LNCaP clone FGC (cell line): ENCODE results near the gene STH.

Source experiments
- DNase-seq: peaks from one replicate; pipeline ENCODE4 v3.0.0-alpha.2; 2011; ENCODE audit warnings: low read depth
- H3K4me3 ChIP-seq: 2 replicates; pipeline ENCODE4 v1.5.1; 2011; ENCODE audit warnings: mild to moderate bottlenecking, low read depth, low read length, control low read depth
- CTCF ChIP-seq: IDR thresholded peaks from 2 replicates; pipeline ENCODE4 v1.5.1; 2012; ENCODE audit warnings: mild to moderate bottlenecking; ENCODE audit not compliant: control insufficient read depth, insufficient read depth; ENCODE audit errors: extremely low read depth

The STH gene

GRCh38 chr17:46037722-46038255 lies 38.7 kb downstream of the STH start:
- no peak for TF ChIP-seq CTCF
- no peak overlapping the region for H3K4me3 ChIP-seq
- no peak for DNase-seq

- DNase-seq: no peak
- no peak for TF ChIP-seq CTCF
- H3K4me3 ChIP-seq: no peak overlapping the region
Observed at GRCh38 chr17:46038414-46038813, 39.4 kb downstream of the STH start.

GRCh38 chr17:46038937-46039336 lies 39.9 kb downstream of the STH start:
- no peak overlapping the region for H3K4me3 ChIP-seq
- TF ChIP-seq CTCF: no peak
- no peak for DNase-seq

- no peak for TF ChIP-seq CTCF
- no peak overlapping the region for H3K4me3 ChIP-seq
- DNase-seq: peak; percentile 17
Observed at GRCh38 chr17:46039592-46040186, 40.6 kb downstream of the STH start.

- H3K4me3 ChIP-seq: no peak overlapping the region
Observed at GRCh38 chr17:46042246-46042645, 43.2 kb downstream of the STH start.

GRCh38 chr17:46042925-46043324 lies 43.9 kb downstream of the STH start:
- DNase-seq: no peak
- TF ChIP-seq CTCF: no peak
- no peak overlapping the region for H3K4me3 ChIP-seq

More at GRCh38 chr17:46042246-46042645, 43.2 kb downstream of the STH start:
- no peak for TF ChIP-seq CTCF
- DNase-seq: no peak

GRCh38 chr17:46043606-46044005 lies 44.6 kb downstream of the STH start:
- no peak overlapping the region for H3K4me3 ChIP-seq
- DNase-seq: no peak
- TF ChIP-seq CTCF: no peak
